VCaP (cell line): ENCODE data around the gene NBPF3.
A peak's percentile ranks its signal among the peaks of the same experiment; 100 is the strongest.
"Not testable (repeated sequence)": the region's sequence is repeated elsewhere in the genome, so short reads cannot be mapped to it uniquely, and the experiment has no call there.

ENCODE experiments used
- H3K27ac ChIP-seq: fragments of 450-650 bp; 2 replicates; pipeline ENCODE4 v1.5.1; 2017
- TF ChIP-seq, protein P1 (sequence below): fragments of 450-650 bp; conservative IDR thresholded peaks from 2 replicates; pipeline ENCODE4 v1.5.1; 2017; ENCODE audit warnings: mild to moderate bottlenecking, moderate library complexity

Gene NBPF3

GRCh38 chr1:21439721-21440629 lies at the start of gene NBPF3:
Gene NBPF3, plus strand, starts transcription at chr1:21440137. Its CDS starts 4,950 bp downstream, at chr1:21445087.
- H3K27ac ChIP-seq: peak within 1 kb of the TSS; percentile 82

DNA sequence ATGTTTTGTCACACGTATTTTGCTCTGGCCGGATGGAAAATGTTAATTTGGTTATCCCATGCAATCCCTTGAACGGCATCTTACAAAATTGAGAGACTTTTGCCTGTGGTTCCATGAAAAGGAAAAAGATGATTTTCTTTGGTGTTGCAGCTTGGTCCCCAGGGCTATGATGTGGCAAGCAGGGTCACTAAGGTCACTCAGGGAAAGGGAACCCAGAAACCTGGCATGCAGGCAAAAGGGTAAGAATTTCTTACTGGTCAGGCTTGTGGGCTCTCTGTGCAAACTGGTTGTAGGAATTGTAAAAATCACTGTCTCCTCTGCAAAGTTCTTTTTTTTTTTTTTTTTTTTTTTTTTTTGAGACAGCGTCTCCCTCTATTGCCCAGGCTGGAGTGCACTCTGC lies 48.4 kb upstream of the NBPF3 start:
- no peak overlapping the region for H3K27ac ChIP-seq
- TF ChIP-seq, protein P1, sequence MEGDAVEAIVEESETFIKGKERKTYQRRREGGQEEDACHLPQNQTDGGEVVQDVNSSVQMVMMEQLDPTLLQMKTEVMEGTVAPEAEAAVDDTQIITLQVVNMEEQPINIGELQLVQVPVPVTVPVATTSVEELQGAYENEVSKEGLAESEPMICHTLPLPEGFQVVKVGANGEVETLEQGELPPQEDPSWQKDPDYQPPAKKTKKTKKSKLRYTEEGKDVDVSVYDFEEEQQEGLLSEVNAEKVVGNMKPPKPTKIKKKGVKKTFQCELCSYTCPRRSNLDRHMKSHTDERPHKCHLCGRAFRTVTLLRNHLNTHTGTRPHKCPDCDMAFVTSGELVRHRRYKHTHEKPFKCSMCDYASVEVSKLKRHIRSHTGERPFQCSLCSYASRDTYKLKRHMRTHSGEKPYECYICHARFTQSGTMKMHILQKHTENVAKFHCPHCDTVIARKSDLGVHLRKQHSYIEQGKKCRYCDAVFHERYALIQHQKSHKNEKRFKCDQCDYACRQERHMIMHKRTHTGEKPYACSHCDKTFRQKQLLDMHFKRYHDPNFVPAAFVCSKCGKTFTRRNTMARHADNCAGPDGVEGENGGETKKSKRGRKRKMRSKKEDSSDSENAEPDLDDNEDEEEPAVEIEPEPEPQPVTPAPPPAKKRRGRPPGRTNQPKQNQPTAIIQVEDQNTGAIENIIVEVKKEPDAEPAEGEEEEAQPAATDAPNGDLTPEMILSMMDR: no peak

More at GRCh38 chr1:21439721-21440629, at the start of gene NBPF3:
- TF ChIP-seq, protein P1: no peak

- TF ChIP-seq, protein P1: no peak
- no peak overlapping the region for H3K27ac ChIP-seq
Measured at GRCh38 chr1:21392587-21393263, 47.2 kb upstream of the NBPF3 start.

DNA sequence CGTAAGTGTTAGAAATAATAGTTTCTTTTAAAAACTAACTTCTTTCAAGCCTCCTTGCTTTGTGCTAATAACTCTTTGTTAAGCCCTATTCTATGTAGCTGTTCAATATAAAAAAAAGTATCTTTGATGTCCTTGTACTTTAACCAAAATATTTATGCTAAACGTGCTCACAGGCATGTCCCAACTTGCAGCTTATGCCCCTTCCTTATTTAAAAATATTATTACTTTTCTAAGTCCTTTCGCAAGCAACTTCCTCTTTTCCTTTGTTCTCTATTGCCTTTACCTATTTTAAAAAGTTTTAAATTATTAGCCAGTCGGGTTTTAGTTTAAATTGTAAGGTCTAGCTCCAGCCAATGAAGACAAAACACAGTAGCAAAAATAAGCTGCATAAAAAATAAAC lies 43.4 kb upstream of the NBPF3 start:
- TF ChIP-seq, protein P1: no peak
- no peak overlapping the region for H3K27ac ChIP-seq

DNA sequence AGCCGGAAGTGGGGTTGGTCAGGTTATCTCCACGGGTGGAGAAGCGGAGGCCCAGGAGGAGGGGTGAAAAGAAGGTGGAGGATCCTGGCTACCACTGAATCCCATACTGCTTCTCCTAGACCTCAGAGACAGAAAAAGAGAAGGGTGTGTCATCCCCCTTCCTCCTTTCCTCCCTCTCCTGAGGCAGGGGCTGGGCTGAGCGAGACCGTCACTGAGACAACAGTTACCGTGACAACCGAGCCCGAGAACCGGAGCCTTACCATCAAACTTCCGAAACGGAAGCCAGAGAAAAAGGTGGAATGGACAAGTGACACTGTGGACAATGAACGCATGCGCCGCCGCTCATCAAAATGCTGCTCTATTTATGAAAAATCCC lies 42.1 kb upstream of the NBPF3 start:
- no peak overlapping the region for H3K27ac ChIP-seq
- TF ChIP-seq, protein P1: no peak

DNA sequence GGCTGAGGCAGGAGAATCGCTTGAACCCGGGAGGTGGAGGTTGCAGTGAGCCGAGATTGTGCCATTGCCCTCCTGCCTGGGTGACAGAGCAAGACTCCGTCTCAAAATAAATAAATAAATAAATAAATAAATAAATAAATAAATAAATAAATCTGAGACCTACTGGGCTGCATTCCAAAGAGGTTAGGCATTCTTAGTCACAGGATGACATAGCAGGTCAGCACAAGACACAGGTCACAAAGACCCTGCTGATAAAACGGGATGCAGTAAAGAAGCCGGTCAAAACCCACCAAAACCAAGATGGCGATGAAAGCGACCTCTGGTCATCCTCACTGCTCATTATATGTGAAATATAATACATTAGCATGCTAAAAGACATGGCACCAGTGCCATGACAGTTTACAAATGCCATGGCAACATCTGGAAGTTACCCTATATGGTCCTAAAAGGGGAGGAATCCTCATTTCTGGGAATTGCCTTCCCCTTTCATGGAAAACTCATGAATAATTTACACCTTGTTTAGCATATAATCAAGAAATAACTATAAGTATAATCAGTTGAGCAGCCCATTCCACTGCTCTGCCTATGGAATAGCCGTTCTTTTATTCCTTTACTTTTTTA lies 38.1 kb upstream of the NBPF3 start:
- not testable (repeated sequence) for H3K27ac ChIP-seq

GRCh38 chr1:21406659-21407058 lies 33.3 kb upstream of the NBPF3 start:
- H3K27ac ChIP-seq: no peak overlapping the region
- TF ChIP-seq, protein P1: no peak

GRCh38 chr1:21409897-21410296 lies 30.0 kb upstream of the NBPF3 start:
- not testable (repeated sequence) for H3K27ac ChIP-seq
